Activated T-cell treated with anti-CD3 and anti-CD28 coated beads, Interleukin-2, amount 50 U/mL, for 48 hours (primary cell): ENCODE results near the gene PLP2.
"Not testable (repeated sequence)": the region's sequence is repeated elsewhere in the genome, so short reads cannot be mapped to it uniquely, and the experiment has no call there.

Experiments used
- DNase-seq, 2 experiments: peaks; one replicate each; pipeline ENCODE4 v3.0.0-alpha.2; 2020

PLP2 gene

DNA sequence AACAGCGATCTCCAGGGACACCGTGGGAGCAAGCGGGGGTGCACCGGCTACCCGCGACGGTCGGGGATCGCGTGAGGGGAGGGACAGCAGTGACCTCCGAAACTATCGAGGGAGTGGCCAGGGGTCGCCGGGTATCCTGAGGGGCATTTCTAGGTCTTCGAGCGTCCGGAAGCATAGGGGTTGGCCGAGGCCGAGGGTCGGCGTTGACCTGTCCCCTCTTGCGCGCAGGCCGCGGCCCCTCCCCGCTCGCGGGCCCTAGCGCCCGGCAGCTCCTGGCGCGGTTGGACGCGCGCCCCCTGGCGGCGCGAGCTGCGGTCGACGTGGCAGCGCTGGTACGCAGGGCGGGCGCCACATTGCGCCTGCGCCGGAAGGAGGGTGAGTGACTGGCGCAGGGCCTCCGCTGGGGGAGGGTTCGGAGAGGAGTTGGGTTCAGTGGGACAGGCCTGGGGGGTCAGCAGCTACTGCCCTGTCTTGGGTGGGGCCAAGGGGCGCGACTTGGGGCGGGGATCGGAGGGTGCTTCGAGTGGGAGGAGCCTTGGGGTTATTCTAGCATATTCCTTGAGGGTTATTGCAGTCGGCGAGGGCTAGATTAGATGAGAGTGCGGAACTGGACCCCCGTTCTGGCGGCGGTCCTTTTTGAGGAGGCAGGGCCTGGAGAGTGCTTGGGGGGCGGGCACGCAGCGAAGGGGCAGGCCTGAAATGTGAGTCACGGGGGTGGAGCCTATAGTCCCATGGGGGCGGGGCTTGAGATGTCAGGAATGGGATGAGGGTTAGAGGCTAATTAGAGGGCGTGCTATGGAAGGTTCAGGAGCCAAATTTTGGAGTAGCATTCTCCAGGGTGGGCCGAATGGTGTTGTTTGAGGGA, 7.9 kb upstream of the PLP2 start:
- peak; percentile 83 to 87 for DNase-seq

DNA sequence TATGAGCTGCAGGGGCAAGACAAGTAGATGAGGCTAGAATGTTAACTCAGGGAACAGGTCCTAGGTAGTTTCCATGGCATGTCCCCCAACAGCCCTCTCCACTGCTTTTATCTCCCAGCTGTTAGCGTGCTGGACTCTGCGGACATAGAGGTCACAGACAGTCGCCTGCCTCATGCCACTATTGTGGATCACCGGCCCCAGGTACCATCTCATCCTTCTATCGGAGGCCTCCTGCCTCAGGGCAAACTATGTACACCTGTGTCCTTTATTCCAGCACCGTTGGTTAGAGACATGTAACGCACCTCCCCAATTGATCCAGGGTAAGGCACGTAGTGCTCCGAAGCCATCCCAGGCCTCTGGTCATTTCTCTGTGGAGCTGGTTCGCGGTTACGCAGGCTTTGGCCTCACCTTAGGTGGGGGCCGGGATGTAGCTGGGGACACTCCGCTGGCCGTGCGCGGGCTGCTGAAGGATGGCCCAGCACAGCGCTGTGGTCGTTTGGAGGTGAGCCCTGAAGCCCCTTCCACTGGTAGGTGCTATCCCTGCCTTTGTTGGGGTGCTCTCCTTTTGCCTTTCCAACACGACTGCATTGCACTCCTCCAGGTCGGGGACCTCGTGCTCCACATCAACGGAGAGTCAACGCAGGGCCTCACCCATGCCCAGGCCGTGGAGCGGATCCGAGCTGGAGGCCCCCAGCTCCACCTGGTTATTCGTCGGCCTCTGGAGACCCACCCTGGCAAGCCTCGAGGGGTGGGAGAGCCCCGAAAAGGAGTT, 6.9 kb upstream of the PLP2 start:
- DNase-seq: no peak

DNA sequence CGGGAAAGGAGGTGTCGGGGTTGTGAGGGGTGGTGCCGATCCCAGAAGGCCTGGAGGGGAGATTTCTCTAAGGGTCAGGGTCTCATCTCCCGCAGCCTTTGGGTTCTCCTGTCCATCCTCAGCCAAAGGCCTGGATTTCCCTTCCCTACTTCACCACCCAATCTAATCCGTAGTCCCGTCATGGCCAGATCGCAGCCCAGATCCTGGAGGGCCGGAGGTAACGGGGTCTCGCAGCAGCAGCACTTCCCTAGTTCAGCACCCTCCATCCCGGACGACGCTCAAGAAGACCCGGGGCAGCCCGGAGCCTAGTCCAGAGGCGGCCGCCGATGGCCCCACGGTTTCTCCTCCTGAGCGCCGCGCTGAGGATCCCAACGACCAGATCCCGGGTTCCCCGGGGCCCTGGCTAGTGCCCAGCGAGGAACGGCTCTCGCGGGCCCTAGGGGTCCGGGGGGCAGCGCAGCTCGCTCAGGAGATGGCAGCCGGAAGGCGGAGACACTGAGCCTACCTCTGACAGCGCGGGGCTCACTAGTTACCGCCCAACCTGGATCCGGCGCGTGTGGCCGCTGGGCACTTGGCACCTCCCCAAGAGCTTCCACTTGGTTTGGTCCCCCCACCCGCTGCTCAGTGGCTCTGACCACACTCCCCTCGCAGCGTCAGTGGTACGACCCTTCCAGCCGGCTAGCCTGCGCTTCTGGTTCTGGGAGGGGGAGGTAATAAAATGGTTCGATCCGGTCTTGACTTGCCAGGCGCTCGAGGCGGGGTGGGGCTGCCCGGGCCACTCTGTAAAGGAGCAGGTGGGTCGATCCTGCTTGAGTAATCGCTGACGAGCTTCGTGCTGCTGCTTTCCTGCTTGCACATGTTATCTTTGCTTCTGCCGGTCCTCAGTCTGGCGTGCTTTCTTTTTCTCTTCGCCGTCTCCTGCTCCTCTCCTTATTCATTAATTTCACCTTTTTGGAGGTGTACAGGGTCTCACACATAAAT, 5.5 kb upstream of the PLP2 start:
- peak; percentile 74 to 81 for DNase-seq

GRCh38 chrX:49166914-49167739, 4.6 kb upstream of the PLP2 start:
- DNase-seq: peak; percentile 76 to 78

DNA sequence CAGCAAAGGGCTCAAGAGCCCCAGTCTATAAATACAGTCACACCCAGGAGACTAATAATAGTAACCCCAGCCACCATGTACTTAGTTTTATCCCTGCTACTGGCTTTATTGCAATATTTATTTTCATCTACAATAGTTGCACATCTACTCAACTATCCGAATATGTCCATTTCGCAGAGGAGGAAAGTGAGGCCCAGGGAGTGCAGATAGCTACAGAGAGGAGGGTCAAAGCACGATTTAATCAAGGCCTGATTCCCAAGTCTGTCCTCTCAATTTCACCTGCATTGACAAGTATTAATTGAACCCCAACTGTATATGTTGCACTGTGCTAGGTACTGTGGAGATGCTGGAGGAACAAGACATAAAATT, 4.0 kb upstream of the PLP2 start:
- no peak for DNase-seq

GRCh38 chrX:49172280-49172780, 632 bp downstream of the PLP2 start:
- DNase-seq: peak; percentile 76 to 80

DNA sequence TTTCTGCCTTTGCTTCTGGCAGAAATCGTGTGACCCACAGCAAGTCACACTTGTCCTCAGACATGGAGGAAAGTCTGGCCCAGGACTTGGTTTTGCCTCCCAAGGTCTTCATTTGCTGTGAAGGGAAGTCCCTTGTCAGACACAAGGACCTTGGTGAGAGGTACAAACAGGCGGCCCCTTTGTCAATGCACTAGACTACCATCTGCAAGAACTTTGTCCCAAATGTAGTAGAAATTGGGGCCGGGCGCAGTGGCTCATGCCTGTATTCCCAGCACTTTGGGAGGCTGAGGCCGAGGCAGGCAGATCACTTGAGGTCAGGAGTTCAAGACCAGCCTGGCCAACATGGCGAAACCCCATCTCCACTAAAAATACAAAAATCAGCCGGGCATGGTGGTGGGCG, 1.8 kb downstream of the PLP2 start:
- not testable (repeated sequence) for DNase-seq

GRCh38 chrX:49174723-49175122, 3.0 kb downstream of the PLP2 start:
- no peak for DNase-seq

DNA sequence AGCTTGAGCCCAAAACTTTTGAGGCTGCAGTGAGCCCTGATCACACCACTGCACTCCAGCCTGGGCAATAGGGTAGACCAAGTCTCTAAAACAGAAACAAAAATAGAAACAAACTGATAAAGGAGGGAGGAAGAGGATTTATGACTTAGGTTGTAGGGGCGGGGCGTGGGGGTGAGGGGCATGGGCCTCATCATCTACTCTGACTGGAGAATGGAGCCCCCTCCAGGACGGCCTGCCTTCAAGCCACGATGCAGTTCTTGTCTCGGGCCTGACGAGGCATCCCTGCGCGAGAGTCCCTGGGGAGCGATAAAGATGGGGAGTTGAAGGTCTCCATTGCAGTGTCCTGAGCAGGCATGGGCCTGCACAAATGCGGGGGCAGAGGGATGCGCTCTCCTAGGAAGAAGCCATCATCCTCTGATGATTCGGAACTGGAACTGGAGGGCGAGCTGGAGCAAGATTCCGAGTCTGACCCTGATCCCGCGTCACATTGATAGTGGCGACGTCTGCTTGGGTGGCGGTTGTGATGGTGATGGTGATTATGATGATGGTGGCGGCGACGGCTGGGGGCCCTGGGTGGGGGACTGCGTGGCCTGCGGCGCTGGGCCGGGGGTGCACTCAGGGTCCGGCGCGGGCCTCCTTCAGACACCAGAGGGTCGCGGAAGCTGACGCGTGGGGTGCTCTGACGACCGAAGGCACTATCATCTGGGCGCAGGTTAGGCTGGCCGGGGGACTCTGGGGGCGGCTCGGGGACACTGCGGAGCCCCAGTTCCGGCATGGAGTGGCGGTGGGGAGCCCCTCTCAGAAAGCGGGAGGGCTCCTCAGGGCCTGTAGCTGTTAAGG, 4.0 kb downstream of the PLP2 start:
- no peak for DNase-seq

DNA sequence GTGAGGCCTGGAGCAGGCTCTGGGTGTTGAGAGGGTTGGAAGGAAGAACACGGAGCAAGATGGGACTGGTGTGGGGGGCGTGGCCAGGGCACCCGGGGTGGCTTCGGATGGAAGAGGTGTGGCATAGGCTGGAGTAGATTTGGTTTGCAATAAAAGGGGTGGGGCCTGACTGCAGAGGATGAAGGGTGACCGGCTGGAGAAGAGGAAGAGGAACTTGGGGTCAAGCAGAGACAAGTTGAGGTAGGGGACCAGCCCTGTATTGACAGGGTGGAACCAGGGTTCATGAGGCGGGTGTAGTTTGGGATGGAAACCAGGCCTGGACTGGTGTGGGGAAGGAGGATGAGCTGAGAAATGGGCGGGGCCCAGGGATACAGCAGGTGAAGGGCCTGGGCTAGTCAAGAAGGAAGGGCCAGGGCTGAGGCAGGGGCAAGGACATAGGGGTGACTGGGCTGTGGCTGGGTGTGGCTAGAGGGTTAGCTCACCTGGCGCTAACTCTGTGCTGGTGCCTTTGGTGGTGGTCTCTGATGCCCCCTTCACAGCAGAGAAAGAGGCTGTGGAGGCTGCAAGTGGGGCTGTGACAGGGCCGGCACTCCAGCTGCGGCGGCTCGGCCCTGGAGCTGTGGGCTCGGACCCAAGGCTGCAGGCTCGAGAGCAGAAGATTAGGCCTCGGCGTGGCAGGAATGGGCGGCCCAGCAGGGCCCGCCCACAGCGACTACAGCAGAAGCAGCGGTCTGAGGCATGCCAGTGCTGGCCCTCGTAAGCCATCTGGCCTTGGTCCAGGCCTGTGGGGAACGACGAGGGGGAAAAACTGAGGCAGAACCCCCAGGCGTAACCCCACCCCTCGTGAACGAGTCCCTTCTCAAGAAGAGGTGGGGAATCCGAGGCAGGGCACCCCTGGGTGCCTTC, 5.0 kb downstream of the PLP2 start:
- DNase-seq: no peak

- no peak for DNase-seq
Measured at GRCh38 chrX:49177338-49177833, 5.7 kb downstream of the PLP2 start.

- no peak for DNase-seq
Measured at GRCh38 chrX:49177873-49178480, 6.3 kb downstream of the PLP2 start.

DNA sequence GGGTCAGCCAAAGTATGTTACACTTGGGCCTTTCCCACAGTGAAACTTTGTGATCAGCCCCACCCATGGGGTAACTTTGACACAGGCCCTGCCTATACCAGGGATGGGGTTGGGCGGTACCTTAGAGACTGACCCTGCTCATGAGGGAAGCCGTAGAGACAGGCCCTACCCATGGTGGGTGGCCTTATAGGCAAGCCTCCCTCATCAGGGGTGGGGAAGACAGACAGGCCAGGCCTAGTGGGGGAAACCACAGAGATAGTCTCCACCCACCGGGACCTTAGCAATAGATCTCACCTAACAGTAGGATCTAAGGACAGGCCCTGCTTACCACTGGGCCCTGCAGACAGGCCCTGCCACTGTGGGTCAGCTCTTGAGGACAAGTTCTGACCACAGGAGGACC, 6.8 kb downstream of the PLP2 start:
- DNase-seq: no peak

DNA sequence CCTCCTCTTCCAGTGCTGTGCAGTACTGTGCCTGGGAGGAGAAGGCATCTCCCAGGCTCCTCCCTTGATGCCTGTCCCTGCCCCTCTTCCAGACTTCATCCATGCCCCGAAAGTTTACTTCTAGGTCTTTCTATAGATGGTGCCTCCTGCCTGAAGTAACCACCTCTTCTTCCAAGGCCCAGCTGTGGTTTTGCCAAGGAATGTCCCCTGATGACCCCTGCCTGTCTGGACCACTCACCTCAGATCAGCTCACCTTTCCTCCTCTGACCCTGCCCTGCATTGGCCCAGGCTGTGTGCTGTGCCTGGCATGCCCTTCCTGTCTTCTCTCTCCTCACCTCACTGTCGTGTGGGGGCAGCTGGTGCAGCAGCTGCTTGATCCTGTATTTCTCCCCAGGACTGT, 7.7 kb downstream of the PLP2 start:
- DNase-seq: no peak

GRCh38 chrX:49183701-49184281, 12.1 kb downstream of the PLP2 start:
- no peak for DNase-seq

- peak; percentile 58 to 66 for DNase-seq
Measured at GRCh38 chrX:49184294-49185281, 12.9 kb downstream of the PLP2 start.
